Measurements from ENCODE around the gene PTDSS2.

PTDSS2 gene

GRCh38 chr11:446891-447290 lies 3.2 kb upstream of the PTDSS2 start:
- no peak for DNase-seq (ENCODE audit: low read depth)
- no peak overlapping the region for H3K4me3 ChIP-seq (ENCODE audit: low read depth, low read length)
- no peak for TF ChIP-seq CTCF (conservative IDR thresholded peaks at IDR 0.05; ENCODE audit: low read depth, low read length)

- DNase-seq (ENCODE audit: low read depth), result peak; percentile 94
- peak overlapping the region; percentile 75 for H3K4me3 ChIP-seq (ENCODE audit: low read depth, low read length)
- TF ChIP-seq CTCF (conservative IDR thresholded peaks at IDR 0.05; ENCODE audit: low read depth, low read length), result peak; percentile 82
Measured at GRCh38 chr11:447923-448731, 2.0 kb upstream of the PTDSS2 start.

- peak; percentile 78 for DNase-seq (ENCODE audit: low read depth)
- peak overlapping the region; percentile 86 for H3K4me3 ChIP-seq (ENCODE audit: low read depth, low read length)
- TF ChIP-seq CTCF (conservative IDR thresholded peaks at IDR 0.05; ENCODE audit: low read depth, low read length), result no peak
Measured at GRCh38 chr11:450809-451451, 851 bp downstream of the PTDSS2 start.

GRCh38 chr11:451738-452137 lies 1.7 kb downstream of the PTDSS2 start:
- peak overlapping the region; percentile 86 for H3K4me3 ChIP-seq (ENCODE audit: low read depth, low read length)
- no peak for DNase-seq (ENCODE audit: low read depth)
- no peak for TF ChIP-seq CTCF (conservative IDR thresholded peaks at IDR 0.05; ENCODE audit: low read depth, low read length)

- no peak overlapping the region for H3K4me3 ChIP-seq (ENCODE audit: low read depth, low read length)
- TF ChIP-seq CTCF (conservative IDR thresholded peaks at IDR 0.05; ENCODE audit: low read depth, low read length), result no peak
- DNase-seq (ENCODE audit: low read depth), result no peak
Measured at GRCh38 chr11:452203-452744, 2.2 kb downstream of the PTDSS2 start.

GRCh38 chr11:452916-453527 lies 2.9 kb downstream of the PTDSS2 start:
- DNase-seq (ENCODE audit: low read depth), result no peak
- no peak for TF ChIP-seq CTCF (conservative IDR thresholded peaks at IDR 0.05; ENCODE audit: low read depth, low read length)
- H3K4me3 ChIP-seq (ENCODE audit: low read depth, low read length), result no peak overlapping the region

Measured in choroid plexus epithelial cell (primary cell).